ENCODE results near the gene TNFRSF1B. TPM values are rescaled to one million over a fixed set of nuclear protein-coding genes. Genes with fewer than 3 reads are reported as not detected.

TNFRSF1B gene
- total RNA-seq, 1 donor from 2014 or later = 5.1 TPM

DNA sequence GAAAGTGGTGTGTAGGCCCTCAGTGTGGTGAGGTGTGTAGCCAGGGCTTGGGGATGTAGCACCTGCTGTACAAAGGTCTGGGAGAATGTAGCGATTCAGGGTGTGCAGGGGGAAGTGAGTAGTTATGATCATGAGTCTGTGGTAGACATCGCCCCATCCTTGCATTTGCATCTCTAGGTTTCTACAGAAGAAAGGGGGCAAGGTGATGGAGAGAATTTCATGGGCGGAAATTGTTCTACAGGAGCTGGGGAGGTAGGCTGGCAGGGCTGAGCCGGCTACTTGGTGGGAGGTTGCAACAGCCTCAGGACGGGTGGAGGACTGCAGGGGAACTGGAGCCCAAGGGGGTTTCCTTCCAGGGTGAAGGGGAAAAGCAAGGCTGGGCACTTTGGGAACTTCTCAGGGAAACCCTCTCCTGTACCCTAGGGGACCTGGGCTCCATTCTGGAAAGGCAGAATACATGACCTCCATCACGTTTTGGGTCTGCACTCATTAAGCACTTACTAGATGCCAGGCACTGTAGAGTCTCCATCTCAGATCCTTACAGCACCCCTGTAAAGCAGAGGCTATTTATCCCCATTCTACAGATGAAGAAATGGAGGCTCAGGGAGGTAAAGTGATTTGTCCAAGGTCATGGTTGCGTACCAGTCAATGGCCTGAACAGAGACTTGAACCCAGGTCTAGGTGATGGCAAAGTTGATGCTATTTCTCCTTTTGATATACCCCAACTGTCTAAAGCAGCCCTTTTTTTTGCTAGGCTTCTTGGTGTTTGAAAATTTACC is 14.5 kb upstream of the TNFRSF1B start:
- no peak overlapping the region for H3K4me3 Mint-ChIP-seq (ENCODE audit: unreplicated experiment)
- no peaks in the 10 kb centered on the region for H3K4me1 Mint-ChIP-seq (ENCODE audit: low read depth, unreplicated experiment)
- H3K9me3 Mint-ChIP-seq (ENCODE audit: unreplicated experiment) = peaks cover 4% of the 10 kb centered on the region
- H3K36me3 Mint-ChIP-seq (ENCODE audit: unreplicated experiment) = no peaks in the 10 kb centered on the region
- TF ChIP-seq, protein P1, sequence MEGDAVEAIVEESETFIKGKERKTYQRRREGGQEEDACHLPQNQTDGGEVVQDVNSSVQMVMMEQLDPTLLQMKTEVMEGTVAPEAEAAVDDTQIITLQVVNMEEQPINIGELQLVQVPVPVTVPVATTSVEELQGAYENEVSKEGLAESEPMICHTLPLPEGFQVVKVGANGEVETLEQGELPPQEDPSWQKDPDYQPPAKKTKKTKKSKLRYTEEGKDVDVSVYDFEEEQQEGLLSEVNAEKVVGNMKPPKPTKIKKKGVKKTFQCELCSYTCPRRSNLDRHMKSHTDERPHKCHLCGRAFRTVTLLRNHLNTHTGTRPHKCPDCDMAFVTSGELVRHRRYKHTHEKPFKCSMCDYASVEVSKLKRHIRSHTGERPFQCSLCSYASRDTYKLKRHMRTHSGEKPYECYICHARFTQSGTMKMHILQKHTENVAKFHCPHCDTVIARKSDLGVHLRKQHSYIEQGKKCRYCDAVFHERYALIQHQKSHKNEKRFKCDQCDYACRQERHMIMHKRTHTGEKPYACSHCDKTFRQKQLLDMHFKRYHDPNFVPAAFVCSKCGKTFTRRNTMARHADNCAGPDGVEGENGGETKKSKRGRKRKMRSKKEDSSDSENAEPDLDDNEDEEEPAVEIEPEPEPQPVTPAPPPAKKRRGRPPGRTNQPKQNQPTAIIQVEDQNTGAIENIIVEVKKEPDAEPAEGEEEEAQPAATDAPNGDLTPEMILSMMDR (IDR thresholded peaks at IDR 0.05; ENCODE audit: partially characterized antibody, unreplicated experiment) = no peak
- DNase-seq = no peak
- H3K27ac Mint-ChIP-seq (ENCODE audit: unreplicated experiment) = no peak overlapping the region
- peaks cover 5% of the 10 kb centered on the region for H3K27me3 Mint-ChIP-seq (ENCODE audit: unreplicated experiment)

DNA sequence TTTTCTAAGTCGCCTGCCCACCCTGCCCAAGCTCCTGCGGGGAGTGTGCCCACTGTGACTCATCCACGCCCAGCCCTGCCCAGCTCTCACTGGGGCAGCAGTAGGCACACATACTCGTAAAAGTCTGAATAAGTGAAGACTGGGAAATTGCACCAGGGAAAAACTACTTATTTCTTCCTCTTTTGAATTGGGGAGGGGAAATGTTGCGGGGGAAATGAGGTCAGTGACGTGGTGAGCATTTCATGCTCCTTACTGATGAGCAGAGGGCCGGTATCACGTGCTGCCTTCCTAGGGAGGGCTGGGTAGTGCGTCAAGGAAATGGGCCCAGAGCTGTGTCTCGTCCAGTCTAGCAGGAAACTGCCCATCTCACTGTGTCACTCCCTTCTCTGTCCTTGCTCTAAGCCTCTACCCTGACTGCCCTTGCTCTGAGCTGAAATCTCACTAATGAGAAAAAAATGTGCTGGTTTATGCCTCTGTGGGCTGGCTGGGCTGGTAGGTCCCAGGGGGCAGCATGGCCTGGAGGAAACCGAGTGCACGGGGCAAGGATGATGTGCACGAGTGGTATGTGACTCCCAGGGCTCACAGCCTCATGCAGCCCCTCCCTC is 13.5 kb upstream of the TNFRSF1B start:
- peaks cover 5% of the 10 kb centered on the region for H3K27me3 Mint-ChIP-seq (ENCODE audit: unreplicated experiment)
- peaks cover 4% of the 10 kb centered on the region for H3K9me3 Mint-ChIP-seq (ENCODE audit: unreplicated experiment)
- no peak overlapping the region for H3K4me3 Mint-ChIP-seq (ENCODE audit: unreplicated experiment)
- H3K36me3 Mint-ChIP-seq (ENCODE audit: unreplicated experiment) = no peaks in the 10 kb centered on the region
- no peaks in the 10 kb centered on the region for H3K4me1 Mint-ChIP-seq (ENCODE audit: low read depth, unreplicated experiment)
- TF ChIP-seq, protein P1 (IDR thresholded peaks at IDR 0.05; ENCODE audit: partially characterized antibody, unreplicated experiment) = no peak
- H3K27ac Mint-ChIP-seq (ENCODE audit: unreplicated experiment) = no peak overlapping the region
- DNase-seq = no peak

DNA sequence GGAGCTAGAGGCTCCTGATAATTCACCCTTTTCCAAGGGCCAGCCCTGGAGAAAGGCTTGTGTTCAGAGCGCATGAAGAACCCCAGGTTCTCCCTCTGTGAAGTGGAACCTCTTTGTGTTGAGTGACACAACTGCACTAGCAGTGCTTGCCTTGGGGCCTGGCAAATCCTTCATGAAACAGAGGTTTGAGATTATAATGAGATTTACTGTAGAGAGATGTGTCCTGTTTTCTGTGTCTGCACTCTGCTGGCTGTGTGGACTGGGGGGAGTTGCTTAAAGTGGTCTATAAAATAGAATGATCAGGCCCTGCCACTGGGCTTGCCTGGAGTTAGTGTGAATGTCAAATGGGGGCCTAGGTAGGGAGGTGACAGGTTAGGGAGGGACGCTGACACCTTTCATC is 11.5 kb upstream of the TNFRSF1B start:
- peaks cover 5% of the 10 kb centered on the region for H3K27me3 Mint-ChIP-seq (ENCODE audit: unreplicated experiment)
- H3K9me3 Mint-ChIP-seq (ENCODE audit: unreplicated experiment) = peaks cover 4% of the 10 kb centered on the region
- H3K27ac Mint-ChIP-seq (ENCODE audit: unreplicated experiment) = no peak overlapping the region
- H3K36me3 Mint-ChIP-seq (ENCODE audit: unreplicated experiment) = no peaks in the 10 kb centered on the region
- H3K4me1 Mint-ChIP-seq (ENCODE audit: low read depth, unreplicated experiment) = no peaks in the 10 kb centered on the region
- no peak for DNase-seq
- no peak overlapping the region for H3K4me3 Mint-ChIP-seq (ENCODE audit: unreplicated experiment)
- TF ChIP-seq, protein P1 (IDR thresholded peaks at IDR 0.05; ENCODE audit: partially characterized antibody, unreplicated experiment) = no peak

DNA sequence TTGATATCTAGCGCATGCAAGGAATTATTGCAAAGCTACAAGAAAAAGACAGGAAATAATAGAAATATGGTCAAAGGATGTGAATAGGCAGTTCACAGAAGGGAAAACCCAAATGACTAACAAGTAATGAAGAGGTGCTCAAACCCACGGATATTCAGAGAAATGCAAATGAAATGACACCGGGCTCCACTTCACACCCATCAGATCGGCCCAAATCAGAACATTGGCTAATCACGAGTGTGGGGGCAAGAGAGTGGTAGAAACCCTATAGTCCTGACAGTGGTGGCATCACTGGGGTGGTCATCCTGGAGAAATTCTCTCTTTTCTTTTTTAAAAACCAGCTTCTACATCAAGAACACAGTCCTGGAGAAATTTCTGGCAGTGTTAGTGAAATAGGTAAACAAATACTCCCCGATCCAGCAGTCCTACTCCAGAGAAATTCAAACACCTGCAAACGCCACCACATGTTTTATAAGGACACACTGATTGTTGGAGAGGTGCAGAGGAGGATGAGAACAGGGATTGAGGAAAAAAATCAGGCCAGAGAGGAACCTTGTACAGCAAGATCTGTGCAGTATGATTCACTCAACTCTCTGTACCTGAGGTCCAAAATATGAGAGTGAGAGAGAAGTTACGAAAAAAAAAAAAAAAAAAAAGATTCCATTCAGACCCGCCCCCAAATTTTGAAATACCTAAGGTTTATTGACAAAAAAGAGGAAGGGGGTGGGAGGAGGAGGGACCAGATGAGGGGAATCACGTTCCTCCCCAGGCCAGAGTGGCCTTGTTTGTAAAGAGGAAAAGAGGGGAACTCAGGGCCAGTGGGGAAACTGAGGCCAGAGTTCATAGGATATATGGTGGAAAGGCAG is 9.2 kb upstream of the TNFRSF1B start:
- Mint-ChIP-seq H3K4me1 (ENCODE audit: low read depth, unreplicated experiment) (no peaks in the 10 kb centered on the region), H3K27ac (ENCODE audit: unreplicated experiment) (no peak overlapping the region), H3K36me3 (ENCODE audit: unreplicated experiment) (no peaks in the 10 kb centered on the region), H3K27me3 (ENCODE audit: unreplicated experiment) (peaks cover 2% of the 10 kb centered on the region), H3K9me3 (ENCODE audit: unreplicated experiment) (peaks cover 1% of the 10 kb centered on the region), H3K4me3 (ENCODE audit: unreplicated experiment) (no peak overlapping the region)
- TF ChIP-seq, protein P1 (IDR thresholded peaks at IDR 0.05; ENCODE audit: partially characterized antibody, unreplicated experiment) = no peak
- DNase-seq = no peak
